ENCODE measurements around the gene TLCD1. TPM values are rescaled to one million over a fixed set of nuclear protein-coding genes. Genes with fewer than 3 reads are reported as not detected.

TLCD1 gene
- total and polyA plus RNA-seq, 8 donors = 5.7 to 20.7 (median 8.4) TPM

DNA sequence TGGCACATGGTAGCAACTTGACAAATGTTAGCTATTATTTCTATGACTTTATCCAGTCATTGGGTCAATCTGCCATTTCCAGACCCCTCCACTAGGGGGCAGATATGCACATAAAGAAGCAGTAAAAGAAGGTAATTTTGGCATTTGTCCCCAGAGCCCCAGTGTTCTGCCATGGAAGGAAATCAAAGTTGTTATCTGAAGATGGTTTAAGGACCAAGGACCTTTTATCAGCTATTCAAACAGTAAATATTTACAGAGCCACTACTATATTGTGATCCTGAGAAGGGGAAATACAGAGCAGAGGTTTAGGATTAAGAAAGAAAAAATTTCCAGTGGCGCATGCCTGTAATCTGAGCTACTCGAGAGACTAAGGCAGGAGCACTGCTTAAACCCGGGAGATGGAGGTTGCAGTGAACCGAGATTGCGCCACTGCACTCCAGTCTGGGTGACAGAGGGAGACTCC lies 37.8 kb upstream of the TLCD1 start:
- DNase-seq = peak in 2 of 4 donors; percentile 63 to 80
- intact Hi-C loops (cut with DNase I) = loop anchor here in 1 of 2 donors (5.0 kb wide), 1 partner anchor 138 kb away; the partner anchor contains the start of gene DHRS13
- H3K27ac ChIP-seq = no peak overlapping the region
- H3K4me1 ChIP-seq = peaks cover 5 to 31% of the 10 kb centered on the region in 2 donors
- H3K36me3 ChIP-seq = peaks cover 0 to 39% of the 10 kb centered on the region in 2 donors
- TF ChIP-seq, protein P1, sequence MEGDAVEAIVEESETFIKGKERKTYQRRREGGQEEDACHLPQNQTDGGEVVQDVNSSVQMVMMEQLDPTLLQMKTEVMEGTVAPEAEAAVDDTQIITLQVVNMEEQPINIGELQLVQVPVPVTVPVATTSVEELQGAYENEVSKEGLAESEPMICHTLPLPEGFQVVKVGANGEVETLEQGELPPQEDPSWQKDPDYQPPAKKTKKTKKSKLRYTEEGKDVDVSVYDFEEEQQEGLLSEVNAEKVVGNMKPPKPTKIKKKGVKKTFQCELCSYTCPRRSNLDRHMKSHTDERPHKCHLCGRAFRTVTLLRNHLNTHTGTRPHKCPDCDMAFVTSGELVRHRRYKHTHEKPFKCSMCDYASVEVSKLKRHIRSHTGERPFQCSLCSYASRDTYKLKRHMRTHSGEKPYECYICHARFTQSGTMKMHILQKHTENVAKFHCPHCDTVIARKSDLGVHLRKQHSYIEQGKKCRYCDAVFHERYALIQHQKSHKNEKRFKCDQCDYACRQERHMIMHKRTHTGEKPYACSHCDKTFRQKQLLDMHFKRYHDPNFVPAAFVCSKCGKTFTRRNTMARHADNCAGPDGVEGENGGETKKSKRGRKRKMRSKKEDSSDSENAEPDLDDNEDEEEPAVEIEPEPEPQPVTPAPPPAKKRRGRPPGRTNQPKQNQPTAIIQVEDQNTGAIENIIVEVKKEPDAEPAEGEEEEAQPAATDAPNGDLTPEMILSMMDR (IDR thresholded peaks at IDR 0.05) = peak; percentile 91
- H3K27me3 ChIP-seq = no peaks in the 10 kb centered on the region
- no peak overlapping the region for H3K4me3 ChIP-seq
- ATAC-seq = peak; percentile 79
- H3K9me3 ChIP-seq = no peaks in the 10 kb centered on the region

GRCh38 chr17:28763137-28763799 lies 37.2 kb upstream of the TLCD1 start:
- ATAC-seq = peak; percentile 8
- DNase-seq = no peak
- no peaks in the 10 kb centered on the region for H3K9me3 ChIP-seq
- H3K27me3 ChIP-seq = no peaks in the 10 kb centered on the region
- peaks cover 5 to 31% of the 10 kb centered on the region in 2 donors for H3K4me1 ChIP-seq
- intact Hi-C loops (cut with DNase I) = loop anchor here in 1 of 2 donors (5.0 kb wide), 1 partner anchor 139 kb away; the partner anchor contains the start of gene DHRS13
- no peak overlapping the region for H3K4me3 ChIP-seq
- peak overlapping the region in 1 of 2 donors; percentile 15 for H3K27ac ChIP-seq
- H3K36me3 ChIP-seq = peaks cover 0 to 45% of the 10 kb centered on the region in 2 donors
- TF ChIP-seq, protein P1 (IDR thresholded peaks at IDR 0.05) = no peak

DNA sequence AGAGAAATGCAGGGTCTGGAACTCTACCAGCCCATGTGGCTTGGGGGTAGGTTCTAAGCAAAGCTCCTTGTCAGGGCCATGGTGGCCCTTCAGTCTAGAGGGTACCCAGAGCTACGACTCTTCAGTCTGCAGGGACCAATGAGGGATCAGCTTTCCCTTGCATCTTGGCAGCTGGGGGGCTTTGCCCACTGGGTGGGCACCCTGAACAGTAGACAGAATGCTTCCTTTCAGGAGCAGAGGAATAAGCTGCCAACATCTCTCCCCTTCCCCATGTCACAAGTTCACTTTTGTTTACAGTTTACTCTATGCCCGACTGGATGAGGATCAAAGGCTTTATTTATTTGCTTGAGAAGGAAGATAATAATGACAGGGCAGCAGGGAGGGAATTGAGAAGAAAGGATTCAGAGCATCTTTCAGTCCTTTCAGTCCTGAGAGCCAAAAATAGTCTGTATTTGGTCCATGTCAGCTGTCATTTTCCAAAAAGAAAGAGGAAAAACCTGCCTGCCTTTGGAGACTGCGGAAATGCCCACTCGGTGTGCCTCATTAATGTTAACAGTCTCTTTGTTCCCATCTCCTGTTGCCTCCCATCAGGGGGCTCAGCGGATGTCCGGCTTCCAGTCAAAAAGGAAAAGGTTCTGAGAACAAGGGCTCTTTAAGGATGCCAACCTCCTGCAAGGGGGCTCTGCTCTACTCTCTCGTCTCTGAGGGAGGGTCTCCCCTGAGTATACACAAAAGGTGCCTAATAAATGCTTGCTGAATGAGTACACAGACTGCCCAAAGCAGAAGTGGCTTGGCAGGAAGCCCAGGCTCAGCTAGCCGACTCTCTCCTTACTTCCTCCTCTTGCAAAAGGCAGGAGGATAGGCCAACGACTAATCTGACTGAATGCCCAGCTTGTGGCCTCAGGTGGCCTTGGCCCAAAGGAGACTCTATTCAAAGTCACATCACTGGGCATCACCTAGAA lies 34.8 kb upstream of the TLCD1 start:
- TF ChIP-seq, protein P1 (IDR thresholded peaks at IDR 0.05) = no peak
- Histone ChIP-seq H3K27ac (peak overlapping the region; percentile 1 to 48), H3K36me3 (peaks cover 0 to 42% of the 10 kb centered on the region in 2 donors), H3K9me3 (no peaks in the 10 kb centered on the region), H3K27me3 (no peaks in the 10 kb centered on the region), H3K4me1 (peaks cover 5 to 31% of the 10 kb centered on the region in 2 donors), H3K4me3 (no peak overlapping the region)
- ATAC-seq = peak; percentile 79
- intact Hi-C loops (cut with DNase I) = loop anchor here in 1 of 2 donors (5.0 kb wide), 1 partner anchor 141 kb away; the partner anchor contains the start of gene DHRS13
- peak in 2 of 4 donors; percentile 87 to 89 for DNase-seq

GRCh38 chr17:28759256-28759865 lies 33.3 kb upstream of the TLCD1 start:
- TF ChIP-seq, protein P1 (IDR thresholded peaks at IDR 0.05) = no peak
- no peak for DNase-seq
- no peak for ATAC-seq
- intact Hi-C loops (cut with DNase I) = no loop called here
- H3K27me3 ChIP-seq = no peaks in the 10 kb centered on the region
- peaks cover 0 to 33% of the 10 kb centered on the region in 2 donors for H3K36me3 ChIP-seq
- H3K4me3 ChIP-seq = no peak overlapping the region
- no peak overlapping the region for H3K27ac ChIP-seq
- peaks cover 5 to 31% of the 10 kb centered on the region in 2 donors for H3K4me1 ChIP-seq
- no peaks in the 10 kb centered on the region for H3K9me3 ChIP-seq
